Type B pancreatic cell (in vitro differentiated cells): Measurements from ENCODE around the gene ALOX15B. TPM values are rescaled to one million over a fixed set of nuclear protein-coding genes. Genes with fewer than 3 reads are reported as not detected.

Experiments
- DNase-seq: peaks from one replicate; pipeline ENCODE4 v3.0.0; 2021; ENCODE audit warnings: mixed read lengths; ENCODE audit not compliant: unreplicated experiment; ENCODE audit errors: extremely low spot score
- H3K27ac Mint-ChIP-seq: 2 replicates; pipeline ENCODE4 v1.8.0; 2021; ENCODE audit warnings: mild to moderate bottlenecking, mixed read lengths
- H3K27me3 Mint-ChIP-seq: 2 replicates; pipeline ENCODE4 v1.8.0; 2021; ENCODE audit warnings: mixed read lengths
- H3K36me3 Mint-ChIP-seq: 2 replicates; pipeline ENCODE4 v1.8.0; 2021; ENCODE audit warnings: mixed read lengths
- H3K4me1 Mint-ChIP-seq: one replicate; pipeline ENCODE4 v1.8.0; 2021; ENCODE audit warnings: mixed read lengths; ENCODE audit not compliant: unreplicated experiment
- H3K4me3 Mint-ChIP-seq: 2 replicates; pipeline ENCODE4 v1.8.0; 2021; ENCODE audit warnings: mild to moderate bottlenecking, mixed read lengths
- H3K9me3 Mint-ChIP-seq: 2 replicates; pipeline ENCODE4 v1.8.0; 2021; ENCODE audit warnings: mixed read lengths
- total RNA-seq: library from RNA; stranded (reverse); gene quantifications from 2 replicates; pipeline ENCODE4 v1.2.1, GENCODE V29; 2021; ENCODE audit warnings: low replicate concordance
- TF ChIP-seq, protein P1 (sequence below): fragments of 200-600 bp; sonication (generic); conservative IDR thresholded peaks from 2 replicates; pipeline ENCODE4 v1.5.0; 2021; ENCODE audit warnings: antibody characterized with exemption, mild to moderate bottlenecking

ALOX15B gene
- total RNA-seq, 1 donor from 2014 or later: not detected

- Mint-ChIP-seq H3K27me3 (peaks cover 37% of the 10 kb centered on the region), H3K9me3 (peaks cover 4% of the 10 kb centered on the region), H3K27ac (no peak overlapping the region), H3K4me1 (peaks cover 4% of the 10 kb centered on the region), H3K4me3 (no peak overlapping the region), H3K36me3 (no peaks in the 10 kb centered on the region)
- TF ChIP-seq, protein P1, sequence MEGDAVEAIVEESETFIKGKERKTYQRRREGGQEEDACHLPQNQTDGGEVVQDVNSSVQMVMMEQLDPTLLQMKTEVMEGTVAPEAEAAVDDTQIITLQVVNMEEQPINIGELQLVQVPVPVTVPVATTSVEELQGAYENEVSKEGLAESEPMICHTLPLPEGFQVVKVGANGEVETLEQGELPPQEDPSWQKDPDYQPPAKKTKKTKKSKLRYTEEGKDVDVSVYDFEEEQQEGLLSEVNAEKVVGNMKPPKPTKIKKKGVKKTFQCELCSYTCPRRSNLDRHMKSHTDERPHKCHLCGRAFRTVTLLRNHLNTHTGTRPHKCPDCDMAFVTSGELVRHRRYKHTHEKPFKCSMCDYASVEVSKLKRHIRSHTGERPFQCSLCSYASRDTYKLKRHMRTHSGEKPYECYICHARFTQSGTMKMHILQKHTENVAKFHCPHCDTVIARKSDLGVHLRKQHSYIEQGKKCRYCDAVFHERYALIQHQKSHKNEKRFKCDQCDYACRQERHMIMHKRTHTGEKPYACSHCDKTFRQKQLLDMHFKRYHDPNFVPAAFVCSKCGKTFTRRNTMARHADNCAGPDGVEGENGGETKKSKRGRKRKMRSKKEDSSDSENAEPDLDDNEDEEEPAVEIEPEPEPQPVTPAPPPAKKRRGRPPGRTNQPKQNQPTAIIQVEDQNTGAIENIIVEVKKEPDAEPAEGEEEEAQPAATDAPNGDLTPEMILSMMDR: peak; percentile 76
- no peak for DNase-seq
Observed at GRCh38 chr17:8041249-8041928, 2.5 kb downstream of the ALOX15B start.

DNA sequence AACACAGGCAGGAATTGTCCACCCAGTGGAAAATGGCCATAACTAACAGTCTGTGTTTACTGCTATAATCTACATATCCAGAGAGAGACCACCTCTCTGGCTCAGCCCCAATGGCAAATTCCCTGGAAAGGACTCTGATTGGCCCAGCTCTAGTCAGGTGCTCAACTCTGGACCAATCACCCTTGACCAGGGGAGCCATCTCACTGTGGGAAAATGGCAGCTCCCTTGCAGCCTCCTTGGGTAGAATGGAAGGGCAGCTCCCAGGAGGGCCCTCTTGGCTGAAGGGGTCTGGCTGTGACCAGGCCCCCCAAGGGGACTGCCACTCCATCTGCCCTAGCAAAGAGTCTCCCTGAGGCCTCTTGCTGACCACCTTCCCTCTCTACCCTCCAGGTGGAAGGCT, 3.1 kb downstream of the ALOX15B start:
- H3K27me3 Mint-ChIP-seq: peaks cover 43% of the 10 kb centered on the region
- H3K9me3 Mint-ChIP-seq: peaks cover 4% of the 10 kb centered on the region
- H3K27ac Mint-ChIP-seq: no peak overlapping the region
- TF ChIP-seq, protein P1: no peak
- H3K4me1 Mint-ChIP-seq: peaks cover 4% of the 10 kb centered on the region
- DNase-seq: no peak
- no peaks in the 10 kb centered on the region for H3K36me3 Mint-ChIP-seq
- H3K4me3 Mint-ChIP-seq: no peak overlapping the region

DNA sequence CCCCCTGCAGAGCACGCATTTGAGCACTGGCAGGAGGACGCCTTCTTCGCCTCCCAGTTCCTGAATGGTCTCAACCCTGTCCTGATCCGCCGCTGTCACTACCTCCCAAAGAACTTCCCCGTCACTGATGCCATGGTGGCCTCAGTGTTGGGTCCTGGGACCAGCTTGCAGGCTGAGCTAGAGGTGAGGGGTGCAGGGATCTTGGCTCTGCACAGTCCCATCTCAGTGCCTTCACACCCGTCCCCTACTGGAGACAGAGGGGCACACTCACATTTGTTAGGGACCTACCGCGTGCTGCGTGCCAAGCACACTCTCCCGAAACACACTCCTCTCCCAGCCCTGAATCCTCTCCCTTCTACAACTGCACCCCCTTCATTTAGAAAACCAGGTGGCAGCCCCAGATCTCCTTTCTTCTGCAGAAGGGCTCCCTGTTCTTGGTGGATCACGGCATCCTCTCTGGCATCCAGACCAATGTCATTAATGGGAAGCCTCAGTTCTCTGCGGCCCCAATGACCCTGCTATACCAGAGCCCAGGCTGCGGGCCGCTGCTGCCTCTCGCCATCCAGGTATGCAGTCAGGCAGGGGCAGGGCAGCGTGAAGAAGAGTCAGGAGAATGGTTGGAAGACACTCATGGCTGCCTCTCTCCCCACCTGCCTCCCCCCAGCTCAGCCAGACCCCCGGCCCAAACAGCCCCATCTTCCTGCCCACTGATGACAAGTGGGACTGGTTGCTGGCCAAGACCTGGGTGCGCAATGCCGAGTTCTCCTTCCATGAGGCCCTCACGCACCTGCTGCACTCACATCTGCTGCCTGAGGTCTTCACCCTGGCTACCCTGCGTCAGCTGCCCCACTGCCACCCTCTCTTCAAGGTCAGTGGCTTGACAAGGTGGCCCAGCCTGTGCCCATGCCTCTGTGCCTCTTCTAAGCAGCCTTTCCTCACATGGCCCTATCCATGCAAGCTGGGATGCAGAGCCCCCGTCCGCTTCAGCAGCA, 6.3 kb downstream of the ALOX15B start:
- DNase-seq: no peak
- Mint-ChIP-seq H3K36me3 (no peaks in the 10 kb centered on the region), H3K27ac (no peak overlapping the region), H3K4me1 (peaks cover 4% of the 10 kb centered on the region), H3K27me3 (peaks cover 46% of the 10 kb centered on the region), H3K4me3 (no peak overlapping the region), H3K9me3 (no peaks in the 10 kb centered on the region)
- TF ChIP-seq, protein P1: no peak

- no peak overlapping the region for H3K27ac Mint-ChIP-seq
- H3K27me3 Mint-ChIP-seq: peaks cover 48% of the 10 kb centered on the region
- DNase-seq: no peak
- no peaks in the 10 kb centered on the region for H3K36me3 Mint-ChIP-seq
- H3K4me1 Mint-ChIP-seq: no peaks in the 10 kb centered on the region
- TF ChIP-seq, protein P1: no peak
- H3K4me3 Mint-ChIP-seq: no peak overlapping the region
- no peaks in the 10 kb centered on the region for H3K9me3 Mint-ChIP-seq
Observed at GRCh38 chr17:8046306-8046928, 7.6 kb downstream of the ALOX15B start.

GRCh38 chr17:8046929-8047768, 8.3 kb downstream of the ALOX15B start:
- TF ChIP-seq, protein P1: no peak

More at GRCh38 chr17:8046929-8047768, 8.3 kb downstream of the ALOX15B start:
- DNase-seq: no peak
- Mint-ChIP-seq H3K9me3 (no peaks in the 10 kb centered on the region), H3K4me1 (no peaks in the 10 kb centered on the region), H3K27ac (no peak overlapping the region), H3K27me3 (peaks cover 50% of the 10 kb centered on the region), H3K4me3 (no peak overlapping the region), H3K36me3 (no peaks in the 10 kb centered on the region)
